HepG2 (cell line): ENCODE data around the gene HSPB2. TPM values are rescaled to one million over a fixed set of nuclear protein-coding genes. Genes with fewer than 3 reads are reported as not detected.

Source experiments
- BRF2 ChIP-seq: sonication (generic); formaldehyde crosslinking; IDR thresholded peaks from 2 replicates; pipeline ENCODE4 v1.8.1; 2022; ENCODE audit warnings: mild to moderate bottlenecking, missing genetic modification reagents
- FUBP1 ChIP-seq: sonication (generic); formaldehyde crosslinking; IDR thresholded peaks from 2 replicates; pipeline ENCODE4 v1.5.1; 2020; ENCODE audit warnings: missing genetic modification reagents, mild to moderate bottlenecking, borderline replicate concordance
- HMGXB3 ChIP-seq: sonication (generic); formaldehyde crosslinking; IDR thresholded peaks from 2 replicates; pipeline ENCODE4 v1.4.0; 2020; ENCODE audit warnings: missing genetic modification reagents, borderline replicate concordance
- HOXA5 ChIP-seq: sonication (generic); formaldehyde crosslinking; IDR thresholded peaks from 2 replicates; pipeline ENCODE4 v1.4.0; 2020; ENCODE audit warnings: missing genetic modification reagents
- NKX3-1 ChIP-seq: sonication (generic); formaldehyde crosslinking; IDR thresholded peaks from 2 replicates; pipeline ENCODE4 v1.5.0; 2020; ENCODE audit warnings: missing genetic modification reagents
- PAX8 ChIP-seq: sonication (generic); formaldehyde crosslinking; IDR thresholded peaks from 2 replicates; pipeline ENCODE4 v1.8.0; 2022; ENCODE audit warnings: mild to moderate bottlenecking, missing genetic modification reagents, borderline replicate concordance
- REPIN1 ChIP-seq: sonication (generic); formaldehyde crosslinking; IDR thresholded peaks from 2 replicates; pipeline ENCODE4 v1.8.0; 2022; ENCODE audit warnings: missing genetic modification reagents, low read depth, mild to moderate bottlenecking, borderline replicate concordance
- SOX13 ChIP-seq, 3 experiments: fragments of 450-650 bp in 1 of 3; sonication (generic) in 1 of 3; formaldehyde crosslinking in 1 of 3; IDR thresholded peaks in 2 of 3; conservative IDR thresholded peaks in 1 of 3; 2 replicates each; pipeline versions ENCODE4 v1.5.0 to v1.6.1; 2016 to 2020; ENCODE audit warnings: antibody characterized with exemption in 1 of 3, mild to moderate bottlenecking in 1 of 3, missing compliant biosample characterization in 1 of 3, missing genetic modification reagents in 1 of 3, moderate library complexity in 1 of 3
- SP1 ChIP-seq, 2 experiments: fragments of 450-650 bp in 1 of 2; sonication (generic) in 1 of 2; formaldehyde crosslinking in 1 of 2; IDR thresholded peaks; 2 replicates each; pipeline versions ENCODE4 v1.4.0 to v1.6.1; 2016 to 2020; ENCODE audit warnings: missing genetic modification reagents in 1 of 2
- TCF12 ChIP-seq, 2 experiments: fragments of 450-650 bp in 1 of 2; sonication (generic) in 1 of 2; formaldehyde crosslinking in 1 of 2; IDR thresholded peaks; 2 replicates each; pipeline versions ENCODE4 v1.6.1 to v1.8.0; 2017 to 2022; ENCODE audit warnings: antibody characterized with exemption in 1 of 2, mild to moderate bottlenecking in 1 of 2, missing genetic modification reagents in 1 of 2, moderate library complexity in 1 of 2
- ZEB1 ChIP-seq: IDR thresholded peaks from 2 replicates; pipeline ENCODE4 v1.6.1; 2012; ENCODE audit warnings: mild to moderate bottlenecking, low read depth, inconsistent platforms; ENCODE audit not compliant: insufficient replicate concordance
- ZNF17 ChIP-seq: sonication (generic); formaldehyde crosslinking; IDR thresholded peaks from 2 replicates; pipeline ENCODE4 v1.5.0; 2020; ENCODE audit warnings: mild to moderate bottlenecking, missing genetic modification reagents
- ZNF251 ChIP-seq: sonication (generic); formaldehyde crosslinking; IDR thresholded peaks from 2 replicates; pipeline ENCODE4 v1.9.0; 2021; ENCODE audit warnings: mild to moderate bottlenecking, missing genetic modification reagents
- ZNF260 ChIP-seq: sonication (generic); formaldehyde crosslinking; IDR thresholded peaks from 2 replicates; pipeline ENCODE4 v1.4.0; 2020; ENCODE audit warnings: missing genetic modification reagents, low read depth, mild to moderate bottlenecking, borderline replicate concordance
- ZNF468 ChIP-seq: sonication (generic); formaldehyde crosslinking; IDR thresholded peaks from 2 replicates; pipeline ENCODE4 v1.8.0; 2022; ENCODE audit warnings: mild to moderate bottlenecking, moderate library complexity, missing genetic modification reagents
- ZNF546 ChIP-seq: sonication (generic); formaldehyde crosslinking; conservative IDR thresholded peaks from 2 replicates; pipeline ENCODE4 v1.8.1; 2023; ENCODE audit warnings: mild to moderate bottlenecking, missing genetic modification reagents
- ZNF678 ChIP-seq: sonication (generic); formaldehyde crosslinking; IDR thresholded peaks from 2 replicates; pipeline ENCODE4 v1.4.0; 2020; ENCODE audit warnings: mild to moderate bottlenecking, missing genetic modification reagents
- ZNF773 ChIP-seq: sonication (generic); formaldehyde crosslinking; IDR thresholded peaks from 2 replicates; pipeline ENCODE4 v1.4.0; 2020; ENCODE audit warnings: missing genetic modification reagents, borderline replicate concordance
- ZNF775 ChIP-seq: sonication (generic); formaldehyde crosslinking; IDR thresholded peaks from 2 replicates; pipeline ENCODE4 v1.4.0; 2020; ENCODE audit warnings: missing genetic modification reagents, mild to moderate bottlenecking, moderate library complexity, borderline replicate concordance
- polyA plus RNA-seq, 8 experiments: library from polyadenylated mRNA; depleted of rRNA in 3 of 8; stranded (reverse) in 7 of 8; unstranded in 1 of 8; fragments of >200 nt; fragmentation: Illumina TruSeq in 4 of 8; extraction: Trizol in 4 of 8; gene quantifications; 2 replicates each; pipeline versions ENCODE4 v1.2.1 to v1.2.3, GENCODE V29; 2011 to 2016; ENCODE audit warnings: low read depth in 4 of 8, missing spikeins in 1 of 8, mixed read lengths in 1 of 8; ENCODE audit not compliant: insufficient read depth in 1 of 8
- total RNA-seq, 5 experiments: library from RNA; depleted of rRNA; stranded (reverse); fragments of >200 nt; fragmentation: Illumina TruSeq; extraction: Trizol; gene quantifications; 2 replicates each; pipeline ENCODE4 v1.2.3, GENCODE V29; 2016; ENCODE audit warnings: low read depth in 1 of 5

The HSPB2 gene
- total and polyA plus RNA-seq, 2 of the 13 experiments (the other 11 are each of a cell fraction or from before 2014, with no cell fraction given), result 0.04 TPM; not detected in 1

- no peak for TF ChIP-seq ZNF773 (CRISPR knock-in tag)
- no peak for TF ChIP-seq ZNF546
- TF ChIP-seq SOX13 (IDR thresholded peaks at IDR 0.05), result no peak
- peak in 1 of 2 experiments; percentile 39; a peak in 1 of 4 replicates for TF ChIP-seq SOX13 (CRISPR knock-in tag; conservative IDR thresholded peaks at IDR 0.05 in 1 of 2, IDR thresholded peaks at IDR 0.05 in 1 of 2)
- TF ChIP-seq ZNF678 (CRISPR knock-in tag), result no peak
- no peak for TF ChIP-seq FUBP1 (CRISPR knock-in tag)
- TF ChIP-seq HMGXB3, result no peak; the same call in 1 of the 2 replicates
- TF ChIP-seq REPIN1 (CRISPR knock-in tag), result peak; percentile 48; the same call in 1 of the 2 replicates
- no peak for TF ChIP-seq ZNF251 (CRISPR knock-in tag)
- no peak for TF ChIP-seq SP1 (IDR thresholded peaks at IDR 0.05)
- no peak; the same call in 1 of the 2 replicates for TF ChIP-seq SP1 (CRISPR knock-in tag; IDR thresholded peaks at IDR 0.05)
- TF ChIP-seq PAX8 (CRISPR knock-in tag), result no peak; the same call in 1 of the 2 replicates
- no peak for TF ChIP-seq TCF12 (IDR thresholded peaks at IDR 0.05)
- TF ChIP-seq TCF12 (CRISPR knock-in tag; IDR thresholded peaks at IDR 0.05), result 0 out of 2 replicates have a peak, but pooled peaks have one; percentile 79
- TF ChIP-seq ZNF468 (CRISPR knock-in tag), result no peak
- TF ChIP-seq BRF2, result 0 out of 2 replicates have a peak, but pooled peaks have one; percentile 57
- TF ChIP-seq ZEB1, result no peak
- peak; percentile 36; the same call in 1 of the 2 replicates for TF ChIP-seq NKX3-1
- no peak; the same call in 1 of the 2 replicates for TF ChIP-seq ZNF775
- peak; percentile 34; the same call in 1 of the 2 replicates for TF ChIP-seq HOXA5
- no peak for TF ChIP-seq ZNF17
- TF ChIP-seq ZNF260 (CRISPR knock-in tag), result no peak
Measured at GRCh38 chr11:111870886-111871692, 41.4 kb upstream of the HSPB2 start, which contains the start of gene ALG9 (continued).
